A673 (cell line): ENCODE results near the gene IGSF1.

ENCODE experiments used
- EZH2 ChIP-seq: fragments of 200-600 bp; sonication (generic); IDR thresholded peaks from 2 replicates; pipeline ENCODE4 v1.6.1; 2017; ENCODE audit warnings: borderline replicate concordance, low read depth, mild to moderate bottlenecking, mixed read lengths, antibody characterized with exemption, low read length; ENCODE audit not compliant: poor library complexity, severe bottlenecking
- TF ChIP-seq, protein P1 (sequence below): fragments of 300-800, 200-600 bp; sonication (generic); conservative IDR thresholded peaks from 2 replicates; pipeline ENCODE4 v1.5.1; 2017; ENCODE audit warnings: low read depth, mild to moderate bottlenecking, antibody characterized with exemption, low read length, moderate library complexity, mixed read lengths

GRCh38 chrX:131302701-131303100 is 13.6 kb upstream of the IGSF1 start:
- TF ChIP-seq, protein P1, sequence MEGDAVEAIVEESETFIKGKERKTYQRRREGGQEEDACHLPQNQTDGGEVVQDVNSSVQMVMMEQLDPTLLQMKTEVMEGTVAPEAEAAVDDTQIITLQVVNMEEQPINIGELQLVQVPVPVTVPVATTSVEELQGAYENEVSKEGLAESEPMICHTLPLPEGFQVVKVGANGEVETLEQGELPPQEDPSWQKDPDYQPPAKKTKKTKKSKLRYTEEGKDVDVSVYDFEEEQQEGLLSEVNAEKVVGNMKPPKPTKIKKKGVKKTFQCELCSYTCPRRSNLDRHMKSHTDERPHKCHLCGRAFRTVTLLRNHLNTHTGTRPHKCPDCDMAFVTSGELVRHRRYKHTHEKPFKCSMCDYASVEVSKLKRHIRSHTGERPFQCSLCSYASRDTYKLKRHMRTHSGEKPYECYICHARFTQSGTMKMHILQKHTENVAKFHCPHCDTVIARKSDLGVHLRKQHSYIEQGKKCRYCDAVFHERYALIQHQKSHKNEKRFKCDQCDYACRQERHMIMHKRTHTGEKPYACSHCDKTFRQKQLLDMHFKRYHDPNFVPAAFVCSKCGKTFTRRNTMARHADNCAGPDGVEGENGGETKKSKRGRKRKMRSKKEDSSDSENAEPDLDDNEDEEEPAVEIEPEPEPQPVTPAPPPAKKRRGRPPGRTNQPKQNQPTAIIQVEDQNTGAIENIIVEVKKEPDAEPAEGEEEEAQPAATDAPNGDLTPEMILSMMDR: no peak
- TF ChIP-seq EZH2: no peak
